Hepatic stellate cell (primary cell): ENCODE results near the gene PLEKHA7.

Experiments used
- DNase-seq: peaks from one replicate; pipeline ENCODE4 v3.0.0; 2011; ENCODE audit warnings: low spot score

PLEKHA7 gene

GRCh38 chr11:16841481-16841880 is 172.7 kb downstream of the PLEKHA7 start:
- no peak for DNase-seq

GRCh38 chr11:16840951-16841350 is 173.3 kb downstream of the PLEKHA7 start:
- no peak for DNase-seq

GRCh38 chr11:16839821-16840220 is 174.4 kb downstream of the PLEKHA7 start:
- DNase-seq: no peak

GRCh38 chr11:16834384-16834783 is 179.8 kb downstream of the PLEKHA7 start:
- no peak for DNase-seq

- no peak for DNase-seq
Observed at GRCh38 chr11:16833026-16833425, 181.2 kb downstream of the PLEKHA7 start.

DNA sequence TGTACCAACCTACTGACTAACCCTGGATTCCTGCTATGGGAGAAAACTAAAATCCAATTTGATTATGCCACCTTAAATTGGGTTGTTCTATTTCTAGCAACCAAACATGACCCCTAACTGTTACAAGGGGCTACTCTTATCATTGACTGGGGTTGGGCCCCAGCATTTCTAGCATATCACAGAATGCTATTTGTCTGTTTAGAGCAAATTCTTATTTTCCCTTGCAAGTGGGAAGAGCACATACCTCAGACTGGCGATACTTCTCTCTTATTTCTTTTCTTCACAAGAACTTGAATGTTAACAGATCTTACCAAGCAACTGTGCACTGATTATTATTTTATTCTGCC is 182.0 kb downstream of the PLEKHA7 start:
- DNase-seq: no peak

- DNase-seq: peak; percentile 59
Observed at GRCh38 chr11:16831316-16832192, 182.7 kb downstream of the PLEKHA7 start.

DNA sequence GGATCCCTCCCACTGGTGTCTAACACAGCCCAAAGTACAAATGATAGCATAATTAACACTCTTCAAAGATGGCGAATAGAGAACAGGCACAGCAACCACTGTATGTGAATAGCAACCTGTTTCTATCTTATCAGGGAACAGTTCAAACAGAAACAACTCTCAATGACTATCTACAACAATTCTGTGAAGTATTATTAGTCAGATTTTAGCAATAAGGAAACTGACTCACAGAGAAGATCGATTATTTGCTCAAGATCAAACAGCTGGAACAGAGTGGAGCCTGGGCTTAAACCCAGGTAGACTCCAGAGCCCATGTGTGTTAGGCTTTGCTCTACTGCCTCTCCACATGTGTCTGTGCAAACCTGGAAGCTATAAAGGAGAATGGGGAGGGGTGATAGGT is 187.1 kb downstream of the PLEKHA7 start:
- no peak for DNase-seq

DNA sequence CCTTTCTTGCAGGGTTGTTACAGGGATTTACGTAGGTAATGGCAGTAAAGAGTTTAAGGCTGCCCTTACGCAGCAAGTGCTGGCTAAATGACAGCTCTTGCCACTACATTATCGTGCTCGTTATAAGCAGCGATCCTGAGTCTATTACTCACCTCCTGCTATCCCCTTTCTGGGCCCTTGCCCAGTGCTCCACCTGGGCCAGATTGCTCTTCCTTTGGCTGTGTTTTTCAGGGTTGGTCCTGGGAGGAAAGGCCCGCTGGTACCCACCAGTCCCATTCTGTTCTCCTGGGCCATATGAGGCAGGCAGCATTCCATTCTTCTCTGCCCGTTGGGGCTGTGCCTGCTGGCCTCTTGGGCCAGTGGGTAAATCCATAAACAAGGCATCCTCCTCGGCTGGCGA is 188.2 kb downstream of the PLEKHA7 start:
- no peak for DNase-seq

DNA sequence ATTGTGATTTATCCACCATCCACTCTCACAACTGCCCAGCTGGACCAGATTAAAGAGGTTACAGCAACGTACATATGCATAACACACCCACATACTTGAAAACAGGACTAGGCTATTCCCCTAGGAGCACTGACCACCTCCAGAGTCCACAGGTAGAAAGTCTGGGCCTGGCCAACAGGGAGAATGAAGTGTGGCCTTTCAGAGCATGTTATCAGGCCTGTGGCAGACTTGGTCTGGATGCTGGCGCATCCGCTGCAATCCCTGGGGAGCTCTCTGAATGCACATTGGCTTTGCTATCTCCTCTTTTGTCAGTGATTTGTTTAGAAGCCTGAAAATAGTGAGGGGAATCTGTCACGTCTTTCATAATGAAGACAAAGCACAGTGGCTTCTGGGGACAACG is 189.1 kb downstream of the PLEKHA7 start:
- no peak for DNase-seq

GRCh38 chr11:16820324-16821092 is 193.7 kb downstream of the PLEKHA7 start:
- peak; percentile 80 for DNase-seq

- no peak for DNase-seq
Observed at GRCh38 chr11:16818284-16818683, 195.9 kb downstream of the PLEKHA7 start.

GRCh38 chr11:16817351-16817750 is 196.9 kb downstream of the PLEKHA7 start:
- no peak for DNase-seq

DNA sequence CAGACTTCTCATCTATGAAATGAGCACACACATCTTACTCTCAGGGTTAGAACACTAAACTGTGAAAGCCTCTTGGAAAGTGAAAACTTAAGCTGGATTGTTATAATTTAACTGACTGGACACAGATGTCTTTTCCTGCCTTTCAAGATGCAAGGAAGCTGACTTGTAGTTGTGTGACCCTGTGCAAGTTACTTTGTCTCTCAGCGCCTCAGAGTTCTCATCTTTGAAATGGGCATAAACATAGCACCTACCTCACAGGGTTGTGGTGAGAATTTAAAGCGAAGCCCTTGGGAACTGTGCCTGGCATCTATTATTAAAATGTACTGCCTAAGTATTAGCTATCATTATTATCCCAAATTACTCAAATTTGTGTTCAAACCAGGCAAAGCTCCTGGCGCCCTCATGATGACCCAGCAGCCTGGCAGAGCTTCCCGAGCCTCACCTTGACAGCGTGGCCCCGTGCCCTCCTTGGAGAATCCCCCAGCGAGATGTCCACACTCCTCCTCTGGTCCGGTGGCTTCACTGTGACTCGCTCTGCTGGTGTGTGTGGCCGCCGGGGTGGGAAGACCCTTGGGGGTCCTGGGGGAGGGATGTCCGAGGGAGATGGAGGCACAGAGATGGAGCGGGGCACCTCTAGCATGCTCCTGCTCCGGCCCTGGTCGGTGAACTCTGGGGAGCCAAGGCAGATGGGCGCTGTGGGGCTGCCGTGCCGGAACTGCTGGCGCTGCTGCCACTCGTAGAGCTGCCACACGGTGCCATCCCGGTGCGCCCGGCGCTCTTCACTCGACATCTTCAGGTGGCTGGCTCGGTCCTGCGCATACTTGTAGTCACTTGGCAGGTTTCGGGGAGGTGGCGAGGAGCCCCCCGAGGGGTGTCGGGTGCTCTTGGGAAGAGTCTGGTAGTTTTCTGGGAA is 197.6 kb downstream of the PLEKHA7 start:
- DNase-seq: no peak

- DNase-seq: no peak
Observed at GRCh38 chr11:16815047-16815767, 199.0 kb downstream of the PLEKHA7 start.

GRCh38 chr11:16814410-16815046 is 199.7 kb downstream of the PLEKHA7 start:
- no peak for DNase-seq

DNA sequence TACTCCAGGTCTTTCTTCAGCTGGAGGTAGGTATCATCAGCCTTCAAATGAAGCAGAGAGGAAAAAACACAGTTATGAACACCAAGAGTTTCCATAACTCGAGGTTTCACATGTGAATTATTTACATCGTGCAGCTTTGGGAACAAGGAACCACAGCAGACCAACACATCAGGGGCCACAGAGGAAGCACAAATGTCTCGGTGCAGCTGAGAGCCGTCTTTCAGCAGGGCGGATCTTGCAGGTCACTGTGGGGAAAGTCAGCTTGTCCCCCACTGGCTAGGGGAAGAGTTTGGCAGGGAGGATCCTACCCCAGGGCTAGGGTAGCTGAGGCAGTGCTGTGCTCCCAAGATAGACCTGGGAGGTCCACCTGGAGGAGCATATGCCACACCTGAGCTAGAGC is 201.1 kb downstream of the PLEKHA7 start:
- DNase-seq: no peak

- DNase-seq: no peak
Observed at GRCh38 chr11:16812274-16812673, 201.9 kb downstream of the PLEKHA7 start.

- DNase-seq: no peak
Observed at GRCh38 chr11:16811136-16812020, 202.8 kb downstream of the PLEKHA7 start.
